WI38 (cell line): ENCODE measurements around the gene NCR2.
A peak's percentile ranks its signal among the peaks of the same experiment; 100 is the strongest.

Source experiments
- H3K4me3 ChIP-seq: 2 replicates; pipeline ENCODE4 v1.5.1; 2011; ENCODE audit warnings: low read depth, mild to moderate bottlenecking, control low read depth, low read length
- TF ChIP-seq, protein P1 (sequence below): IDR thresholded peaks from 2 replicates; pipeline ENCODE4 v1.5.1; 2012; ENCODE audit warnings: low read depth, mild to moderate bottlenecking, control low read depth, low read length

Gene NCR2

GRCh38 chr6:41318654-41319565 lies 16.5 kb upstream of the NCR2 start:
- H3K4me3 ChIP-seq, result peak overlapping the region; percentile 41
- TF ChIP-seq, protein P1, sequence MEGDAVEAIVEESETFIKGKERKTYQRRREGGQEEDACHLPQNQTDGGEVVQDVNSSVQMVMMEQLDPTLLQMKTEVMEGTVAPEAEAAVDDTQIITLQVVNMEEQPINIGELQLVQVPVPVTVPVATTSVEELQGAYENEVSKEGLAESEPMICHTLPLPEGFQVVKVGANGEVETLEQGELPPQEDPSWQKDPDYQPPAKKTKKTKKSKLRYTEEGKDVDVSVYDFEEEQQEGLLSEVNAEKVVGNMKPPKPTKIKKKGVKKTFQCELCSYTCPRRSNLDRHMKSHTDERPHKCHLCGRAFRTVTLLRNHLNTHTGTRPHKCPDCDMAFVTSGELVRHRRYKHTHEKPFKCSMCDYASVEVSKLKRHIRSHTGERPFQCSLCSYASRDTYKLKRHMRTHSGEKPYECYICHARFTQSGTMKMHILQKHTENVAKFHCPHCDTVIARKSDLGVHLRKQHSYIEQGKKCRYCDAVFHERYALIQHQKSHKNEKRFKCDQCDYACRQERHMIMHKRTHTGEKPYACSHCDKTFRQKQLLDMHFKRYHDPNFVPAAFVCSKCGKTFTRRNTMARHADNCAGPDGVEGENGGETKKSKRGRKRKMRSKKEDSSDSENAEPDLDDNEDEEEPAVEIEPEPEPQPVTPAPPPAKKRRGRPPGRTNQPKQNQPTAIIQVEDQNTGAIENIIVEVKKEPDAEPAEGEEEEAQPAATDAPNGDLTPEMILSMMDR, result peak; percentile 100

DNA sequence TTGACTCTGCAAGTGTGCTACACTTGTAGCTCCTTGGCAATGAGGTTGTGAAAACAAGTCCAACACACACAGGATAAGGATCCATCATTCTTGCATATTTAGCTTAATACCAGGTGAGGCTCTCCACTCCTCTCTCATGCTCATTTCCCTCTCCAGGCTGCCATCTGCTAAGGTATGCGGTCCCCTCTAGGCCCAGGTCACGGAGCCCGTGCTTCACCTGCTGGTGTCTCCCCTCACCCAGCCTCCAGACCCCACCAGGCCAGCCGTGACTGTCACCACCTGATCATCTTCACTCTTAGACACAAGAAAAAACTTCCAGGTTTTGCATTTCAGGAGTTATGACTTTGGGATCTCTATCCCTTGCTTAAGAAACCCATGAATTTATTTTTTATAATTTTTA lies 14.2 kb upstream of the NCR2 start:
- H3K4me3 ChIP-seq, result no peak overlapping the region
- TF ChIP-seq, protein P1, result no peak

- TF ChIP-seq, protein P1, result no peak
- no peak overlapping the region for H3K4me3 ChIP-seq
Observed at GRCh38 chr6:41325446-41326066, 9.9 kb upstream of the NCR2 start.

DNA sequence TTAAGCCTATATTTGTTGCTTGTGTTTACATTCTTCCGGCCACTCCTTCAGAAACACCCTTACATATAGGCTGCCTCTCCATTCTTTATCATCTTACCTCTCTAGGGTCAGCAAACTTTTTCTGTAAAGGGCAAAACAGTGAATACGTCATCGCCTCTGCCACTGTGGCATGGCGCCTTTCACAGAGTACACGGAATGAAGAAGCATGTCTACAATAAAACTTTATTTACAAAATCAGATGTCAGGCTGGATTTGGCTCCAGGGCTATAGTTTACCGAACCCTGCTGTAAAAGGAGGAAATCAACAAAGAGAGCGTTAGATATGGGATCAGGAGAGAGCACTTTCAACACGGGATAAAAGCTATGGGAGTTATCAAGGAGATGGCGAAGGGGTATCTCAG lies 9.3 kb upstream of the NCR2 start:
- TF ChIP-seq, protein P1, result no peak
- H3K4me3 ChIP-seq, result no peak overlapping the region

DNA sequence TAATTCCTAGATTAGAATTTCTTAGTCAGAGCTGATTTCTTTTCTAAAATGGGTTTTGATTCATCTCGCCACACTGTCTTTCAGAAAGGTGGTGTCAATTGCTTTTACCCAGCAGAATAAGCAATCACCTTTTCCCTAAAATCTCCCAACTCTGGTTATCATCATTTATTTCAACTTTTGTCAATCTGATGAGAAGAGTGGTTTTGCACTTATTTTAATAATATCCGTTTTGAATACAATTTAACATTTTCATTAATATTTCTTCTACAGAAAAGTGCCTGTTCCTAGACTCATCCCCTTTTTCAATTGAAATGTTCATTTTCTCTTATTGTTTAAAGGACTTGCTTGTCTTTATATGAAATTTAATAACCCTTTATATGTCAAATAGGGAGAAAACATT lies 8.2 kb upstream of the NCR2 start:
- H3K4me3 ChIP-seq, result no peak overlapping the region
- TF ChIP-seq, protein P1, result no peak

DNA sequence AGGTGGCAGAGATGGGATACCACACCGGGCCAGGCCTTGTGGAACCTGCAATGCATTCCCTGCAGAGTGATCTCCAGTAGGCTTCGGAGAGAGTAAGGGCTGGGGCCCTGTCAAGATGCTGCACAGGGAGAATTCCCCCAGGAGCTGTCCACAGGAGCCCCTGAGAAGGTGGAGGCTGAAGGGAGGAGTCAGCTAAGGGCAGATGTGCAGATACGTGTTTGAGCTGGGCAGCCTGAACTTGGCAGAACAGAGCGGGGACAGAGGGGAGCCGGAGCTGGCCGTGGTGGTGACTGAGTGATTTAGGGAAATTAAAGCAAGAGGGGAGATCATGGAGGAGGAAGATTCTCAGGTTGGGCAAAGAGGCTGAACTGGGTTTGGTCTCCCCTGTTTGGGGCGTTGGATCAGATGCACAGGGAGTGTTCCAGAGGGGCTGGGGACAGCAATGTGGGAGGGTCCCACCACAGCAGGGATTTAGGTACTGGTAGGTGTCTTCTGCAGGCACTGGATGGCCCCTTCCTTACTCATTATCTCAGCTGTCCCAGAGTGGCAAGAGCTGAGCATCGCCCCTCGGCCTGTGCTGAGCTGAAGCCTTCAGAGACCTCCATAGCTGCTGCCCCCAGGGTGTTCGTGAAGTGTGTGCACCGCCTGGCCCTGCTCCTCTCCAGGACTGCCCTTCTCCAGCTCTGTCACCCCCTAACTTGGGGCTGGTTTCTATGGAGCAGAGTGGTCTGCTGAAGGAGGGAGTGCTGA lies 3.8 kb upstream of the NCR2 start:
- no peak overlapping the region for H3K4me3 ChIP-seq
- TF ChIP-seq, protein P1, result no peak
